HEK293T (cell line): ENCODE measurements around the gene KLF7.

Experiments
- CTCF ChIA-PET: fragments of 350-600 bp; formaldehyde crosslinking; extraction: SDS; loops from one replicate; lab custom pipeline; 2021; ENCODE audit warnings: antibody characterized with exemption, inconsistent platforms; lab: Yijun Ruan, JAX
- POLR2A ChIA-PET: fragments of 350-600 bp; formaldehyde crosslinking; extraction: SDS; loops from one replicate; lab custom pipeline; 2020; ENCODE audit warnings: antibody characterized with exemption, inconsistent platforms; lab: Yijun Ruan, JAX
- DNase-seq: peaks from one replicate; pipeline ENCODE4 v3.0.0; 2012; ENCODE audit warnings: mixed read lengths; ENCODE audit errors: extremely low spot score
- ARNT ChIP-seq: fragments of 450-650 bp; IDR thresholded peaks from 2 replicates; pipeline ENCODE4 v1.6.1; 2017; ENCODE audit warnings: mild to moderate bottlenecking
- BHLHE40 ChIP-seq: fragments of 450-650 bp; IDR thresholded peaks from 2 replicates; pipeline ENCODE4 v1.6.1; 2016; ENCODE audit warnings: mild to moderate bottlenecking, moderate library complexity, borderline replicate concordance
- CTBP1 ChIP-seq: fragments of 450-650 bp; IDR thresholded peaks from 2 replicates; pipeline ENCODE4 v1.6.1; 2016; ENCODE audit warnings: borderline replicate concordance
- ELF4 ChIP-seq: fragments of 450-650 bp; IDR thresholded peaks from 2 replicates; pipeline ENCODE4 v1.6.1; 2017; ENCODE audit warnings: antibody characterized with exemption
- FOXA1 ChIP-seq: fragments of 450-650 bp; IDR thresholded peaks from 2 replicates; pipeline ENCODE4 v1.6.1; 2016; ENCODE audit warnings: mild to moderate bottlenecking
- FOXK2 ChIP-seq: fragments of 450-650 bp; IDR thresholded peaks from 2 replicates; pipeline ENCODE4 v1.6.1; 2016; ENCODE audit warnings: mild to moderate bottlenecking
- FOXM1 ChIP-seq: fragments of 450-650 bp; IDR thresholded peaks from 2 replicates; pipeline ENCODE4 v1.6.1; 2017; ENCODE audit warnings: mild to moderate bottlenecking, borderline replicate concordance
- HDGF ChIP-seq: fragments of 450-650 bp; IDR thresholded peaks from 2 replicates; pipeline ENCODE4 v1.6.1; 2017; ENCODE audit warnings: antibody characterized with exemption, borderline replicate concordance
- L3MBTL2 ChIP-seq: fragments of 450-650 bp; conservative IDR thresholded peaks from 2 replicates; pipeline ENCODE4 v1.6.1; 2016; ENCODE audit warnings: mild to moderate bottlenecking
- LEF1 ChIP-seq: fragments of 450-650 bp; IDR thresholded peaks from 2 replicates; pipeline ENCODE4 v1.6.1; 2017; ENCODE audit warnings: mild to moderate bottlenecking, borderline replicate concordance
- NFRKB ChIP-seq: fragments of 450-650 bp; IDR thresholded peaks from 2 replicates; pipeline ENCODE4 v1.6.1; 2016; ENCODE audit warnings: mild to moderate bottlenecking, moderate library complexity
- SP1 ChIP-seq: fragments of 450-650 bp; IDR thresholded peaks from 2 replicates; pipeline ENCODE4 v1.6.1; 2017
- SUZ12 ChIP-seq: fragments of 450-650 bp; IDR thresholded peaks from 2 replicates; pipeline ENCODE4 v1.6.1; 2016; ENCODE audit warnings: mild to moderate bottlenecking
- TARDBP ChIP-seq: fragments of 450-650 bp; IDR thresholded peaks from 2 replicates; pipeline ENCODE4 v1.6.1; 2016
- ZNF384 ChIP-seq: fragments of 450-650 bp; IDR thresholded peaks from 2 replicates; pipeline ENCODE4 v1.6.1; 2016
- TF ChIP-seq, protein P1 (sequence below): fragments of 450-650 bp; IDR thresholded peaks from 2 replicates; pipeline ENCODE4 v1.6.1; 2016

Gene KLF7

DNA sequence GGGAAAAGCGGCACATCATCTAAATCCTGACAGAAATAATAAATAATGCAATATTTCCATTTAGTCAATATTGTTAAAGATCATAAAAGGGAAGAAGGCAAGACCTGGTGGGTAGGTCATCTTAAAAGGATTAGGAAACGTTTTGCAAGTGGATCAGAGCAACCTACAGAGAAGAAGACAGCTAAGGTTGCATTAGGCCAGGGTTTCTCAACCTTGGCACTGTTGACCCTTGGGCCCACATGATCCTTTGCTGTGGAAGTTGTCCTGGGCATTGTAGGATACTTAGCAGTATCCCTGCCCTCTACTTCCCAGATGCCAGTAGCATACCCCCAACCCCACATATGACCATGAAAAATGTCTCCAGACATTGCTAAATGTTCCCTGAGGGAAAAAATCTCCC lies 55.0 kb downstream of the KLF7 start:
- ChIA-PET POLR2A (no interaction called here), CTCF (no interaction called here)
- TF ChIP-seq NFRKB (no peak), FOXK2 (no peak), SP1 (no peak), L3MBTL2 (no peak), SUZ12 (no peak), ZNF384 (no peak), TARDBP (no peak), LEF1 (no peak), ELF4 (no peak), BHLHE40 (no peak), CTBP1 (no peak), HDGF (no peak), FOXM1 (no peak), FOXA1 (no peak), ARNT (no peak)
- TF ChIP-seq, protein P1, sequence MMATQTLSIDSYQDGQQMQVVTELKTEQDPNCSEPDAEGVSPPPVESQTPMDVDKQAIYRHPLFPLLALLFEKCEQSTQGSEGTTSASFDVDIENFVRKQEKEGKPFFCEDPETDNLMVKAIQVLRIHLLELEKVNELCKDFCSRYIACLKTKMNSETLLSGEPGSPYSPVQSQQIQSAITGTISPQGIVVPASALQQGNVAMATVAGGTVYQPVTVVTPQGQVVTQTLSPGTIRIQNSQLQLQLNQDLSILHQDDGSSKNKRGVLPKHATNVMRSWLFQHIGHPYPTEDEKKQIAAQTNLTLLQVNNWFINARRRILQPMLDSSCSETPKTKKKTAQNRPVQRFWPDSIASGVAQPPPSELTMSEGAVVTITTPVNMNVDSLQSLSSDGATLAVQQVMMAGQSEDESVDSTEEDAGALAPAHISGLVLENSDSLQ = no peak
- no peak for DNase-seq

DNA sequence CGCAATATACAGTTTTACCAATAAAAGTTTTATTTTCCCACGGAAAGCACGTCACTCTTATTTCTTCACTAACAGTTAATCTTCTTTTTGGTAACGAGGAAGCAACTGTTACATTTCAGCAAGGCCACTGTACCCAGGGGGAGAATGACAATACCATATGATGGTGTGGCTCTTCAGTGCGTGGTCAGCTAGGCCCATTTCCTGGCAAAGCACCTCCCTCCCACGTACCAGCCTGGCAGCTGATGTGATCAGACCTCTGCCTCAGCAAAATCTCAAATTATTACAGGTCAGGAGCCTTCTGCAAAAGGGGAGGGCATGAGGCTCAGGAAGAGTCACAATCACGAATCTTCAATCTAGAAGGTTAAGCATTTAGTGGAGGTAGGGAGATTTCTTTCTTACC lies 55.4 kb downstream of the KLF7 start:
- no peak for TF ChIP-seq FOXM1
- no peak for TF ChIP-seq FOXK2
- TF ChIP-seq SUZ12 = no peak
- TF ChIP-seq ARNT = no peak
- no peak for TF ChIP-seq TARDBP
- no peak for TF ChIP-seq HDGF
- TF ChIP-seq NFRKB = no peak
- TF ChIP-seq CTBP1 = no peak
- TF ChIP-seq ZNF384 = no peak
- TF ChIP-seq BHLHE40 = no peak
- TF ChIP-seq LEF1 = no peak
- no peak for TF ChIP-seq ELF4
- TF ChIP-seq, protein P1 = no peak
- TF ChIP-seq SP1 = no peak
- TF ChIP-seq L3MBTL2 = no peak
- TF ChIP-seq FOXA1 = no peak
- ChIA-PET CTCF (no interaction called here), POLR2A (no interaction called here)
- no peak for DNase-seq

- ChIA-PET CTCF (interaction anchor here (0.6 kb wide), 1 partner anchor 46 kb away, joined by 4 read pairs; no protein-coding TSS in a partner anchor), POLR2A (no interaction called here)
- TF ChIP-seq, protein P1 = no peak
- TF ChIP-seq FOXK2 (no peak), NFRKB (no peak), FOXM1 (no peak), L3MBTL2 (no peak), SP1 (no peak), FOXA1 (no peak), ZNF384 (no peak), SUZ12 (no peak), TARDBP (no peak), ARNT (no peak), HDGF (no peak), ELF4 (no peak), CTBP1 (no peak), BHLHE40 (no peak), LEF1 (no peak)
Measured at GRCh38 chr2:207109768-207110167, 56.0 kb downstream of the KLF7 start.

GRCh38 chr2:207108440-207108839 lies 57.3 kb downstream of the KLF7 start:
- no peak for TF ChIP-seq ELF4
- TF ChIP-seq HDGF = no peak
- no peak for TF ChIP-seq NFRKB
- TF ChIP-seq, protein P1 = no peak
- no peak for TF ChIP-seq SUZ12
- no peak for TF ChIP-seq FOXM1
- ChIA-PET POLR2A (interaction anchor here (1.4 kb wide), 1 partner anchor 58 kb away, joined by 4 read pairs; the partner anchor contains the start of gene KLF7), CTCF (no interaction called here)
- DNase-seq = no peak

More at GRCh38 chr2:207109768-207110167, 56.0 kb downstream of the KLF7 start:
- DNase-seq = no peak

GRCh38 chr2:207107551-207107950 lies 58.2 kb downstream of the KLF7 start:
- TF ChIP-seq LEF1 (no peak), L3MBTL2 (no peak), BHLHE40 (no peak)
- POLR2A ChIA-PET = interaction anchor here (1.4 kb wide), 1 partner anchor 58 kb away, joined by 4 read pairs; the partner anchor contains the start of gene KLF7
- CTCF ChIA-PET = no interaction called here
- DNase-seq = no peak

- POLR2A ChIA-PET = no interaction called here
- TF ChIP-seq ARNT (no peak), HDGF (no peak), NFRKB (no peak)
- DNase-seq = no peak
- CTCF ChIA-PET = no interaction called here
Measured at GRCh38 chr2:207107131-207107530, 58.6 kb downstream of the KLF7 start.
